Raji (cell line): ENCODE data around the gene TSPAN32.

ENCODE experiments used
- POLR2A ChIP-seq: IDR thresholded peaks from 2 replicates; pipeline ENCODE4 v1.6.1; 2011; ENCODE audit warnings: low read depth, low read length, control low read depth; ENCODE audit not compliant: insufficient read depth

TSPAN32 gene

GRCh38 chr11:2357246-2357645 is 55.4 kb downstream of the TSPAN32 start:
- TF ChIP-seq POLR2A: no peak

DNA sequence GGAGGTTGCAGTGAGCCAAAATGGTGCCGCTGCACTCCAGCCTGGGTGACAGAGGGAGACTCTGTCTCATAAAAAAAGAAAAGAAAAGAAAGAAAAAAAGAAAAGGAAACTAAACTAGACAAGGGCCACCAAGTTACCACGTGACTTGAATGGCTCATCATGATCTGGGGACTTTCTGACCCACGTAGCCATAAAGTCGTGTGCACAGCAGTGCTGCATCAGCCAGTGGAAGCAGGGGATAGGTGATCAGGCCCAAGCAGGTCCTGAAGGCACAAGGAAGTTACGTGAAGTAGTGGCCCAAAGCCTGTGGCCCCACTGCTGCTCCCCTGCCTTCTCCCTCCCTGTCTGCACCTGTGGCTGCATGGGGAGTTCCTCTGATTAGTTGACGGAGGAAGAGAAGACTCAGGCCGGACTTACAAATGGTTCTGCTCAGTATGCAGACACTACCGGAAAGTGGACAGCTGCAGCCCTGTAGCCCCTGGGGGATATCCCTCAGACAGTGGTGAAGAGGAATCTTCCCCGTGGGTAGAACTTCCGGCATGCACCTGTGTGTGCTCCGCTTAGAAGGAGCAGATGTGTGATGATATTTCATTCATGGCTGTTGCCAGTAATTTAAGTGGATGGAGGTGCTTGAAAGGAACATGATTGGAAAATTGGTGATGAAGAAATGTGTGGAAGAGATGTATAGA is 57.1 kb downstream of the TSPAN32 start:
- TF ChIP-seq POLR2A: no peak

DNA sequence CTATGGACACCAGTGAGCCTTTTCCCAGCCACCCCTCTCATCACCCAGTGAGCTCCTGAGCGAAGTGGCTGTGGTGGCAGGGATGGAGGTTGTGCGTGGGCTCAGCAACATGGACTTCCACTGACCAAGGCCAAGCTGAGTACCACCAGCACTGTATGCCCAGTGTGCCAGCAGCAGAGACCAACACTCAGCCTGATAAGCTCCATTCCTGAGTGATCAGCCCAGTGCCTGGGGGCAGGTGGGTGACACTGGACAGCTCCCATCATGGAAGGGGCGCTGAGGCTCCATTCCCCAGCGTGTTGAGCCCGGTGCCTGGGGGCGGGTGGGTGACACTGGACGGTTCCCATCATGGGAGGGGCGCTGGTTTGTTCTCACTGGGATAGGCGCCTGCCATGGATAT is 57.7 kb downstream of the TSPAN32 start:
- TF ChIP-seq POLR2A: no peak

GRCh38 chr11:2360081-2360642 is 58.3 kb downstream of the TSPAN32 start:
- TF ChIP-seq POLR2A: no peak

- TF ChIP-seq POLR2A: no peak
Observed at GRCh38 chr11:2361565-2361964, 59.8 kb downstream of the TSPAN32 start.

DNA sequence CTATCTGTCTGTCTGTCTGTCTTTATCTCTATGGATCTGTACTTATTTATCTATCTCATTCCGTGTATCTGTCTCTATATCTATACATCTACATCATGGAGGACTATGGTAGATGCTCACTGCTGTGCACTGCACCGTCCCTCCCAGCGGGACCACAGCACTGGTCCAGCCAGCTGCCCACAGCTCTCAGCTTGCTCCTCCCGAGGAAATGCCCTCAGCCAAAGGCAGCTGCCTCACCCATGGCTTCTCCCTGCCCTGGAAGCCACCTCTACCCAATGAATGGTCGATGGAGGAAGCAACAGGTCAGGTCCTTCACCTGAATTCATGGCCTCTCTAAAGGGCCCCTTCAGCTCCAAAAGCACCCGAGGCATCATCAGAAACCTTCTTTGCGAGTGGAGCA is 60.6 kb downstream of the TSPAN32 start:
- no peak for TF ChIP-seq POLR2A

- no peak for TF ChIP-seq POLR2A
Observed at GRCh38 chr11:2363130-2363529, 61.3 kb downstream of the TSPAN32 start.

DNA sequence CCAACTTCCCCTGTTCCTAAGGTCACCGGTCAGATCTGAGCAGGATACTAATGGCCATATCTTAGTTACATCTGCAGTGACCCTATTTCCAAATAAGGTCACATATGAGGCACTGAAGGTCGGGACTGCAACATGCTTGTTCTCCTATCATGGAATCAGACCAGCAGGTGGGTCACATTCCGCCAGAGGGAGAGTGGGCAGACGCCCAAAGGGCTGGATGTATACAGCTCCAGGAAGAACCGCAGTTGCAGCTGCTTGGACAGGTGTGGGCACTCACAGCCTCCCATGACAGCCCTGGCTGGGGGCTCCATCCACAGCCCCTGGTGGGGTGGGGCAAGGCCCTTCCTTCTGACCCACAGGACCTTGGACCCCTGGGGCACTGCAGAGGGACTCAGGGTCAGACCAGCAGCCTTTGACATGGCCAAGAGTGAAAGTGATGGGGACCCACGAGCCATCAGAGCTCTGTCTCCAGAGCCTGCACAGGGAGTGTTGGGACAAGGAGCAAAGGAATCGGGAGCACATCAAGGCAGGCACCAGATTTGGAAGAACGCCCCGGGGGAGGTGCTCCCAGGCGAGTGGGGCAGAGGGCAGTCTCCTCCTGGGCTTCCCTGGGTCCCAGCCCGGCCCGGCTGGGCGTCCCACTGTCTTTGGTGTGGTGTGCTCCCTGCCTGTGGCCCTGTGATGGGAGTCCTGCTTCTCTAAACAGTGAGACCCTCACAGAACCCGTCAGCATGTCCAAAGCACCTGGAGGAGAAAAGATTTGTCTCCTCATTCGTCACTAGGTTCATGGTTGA is 62.0 kb downstream of the TSPAN32 start:
- TF ChIP-seq POLR2A: no peak

DNA sequence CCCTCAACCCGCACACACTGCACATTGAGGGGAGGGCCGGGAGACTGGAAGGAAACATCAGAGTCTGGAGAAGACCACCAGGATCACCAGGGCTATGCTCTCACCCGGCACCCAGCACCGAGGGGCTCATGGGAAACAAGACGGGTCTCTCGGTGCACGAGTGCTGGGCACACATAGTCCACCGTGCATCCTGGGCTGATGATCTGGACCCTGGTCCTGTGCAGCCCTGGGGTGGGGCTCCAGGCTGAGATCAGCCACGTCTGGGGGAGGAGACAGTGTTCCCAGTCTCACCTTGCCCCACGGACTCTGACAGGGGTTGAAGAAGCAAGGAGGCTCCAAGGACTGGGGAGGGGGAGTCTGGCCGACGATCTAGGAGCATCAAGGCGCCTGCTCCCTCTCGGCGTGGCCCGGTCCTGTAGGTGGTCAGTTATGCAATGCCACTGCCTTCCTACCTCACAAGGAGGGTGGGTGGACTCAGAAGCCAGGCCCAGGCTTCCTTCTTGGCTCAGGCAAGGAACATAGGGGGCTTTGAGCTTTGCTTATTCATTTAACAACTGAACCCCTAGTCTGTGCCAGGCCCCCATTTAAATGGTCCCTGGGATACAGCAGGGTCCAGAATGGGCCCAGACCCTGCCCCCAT is 63.9 kb downstream of the TSPAN32 start:
- TF ChIP-seq POLR2A: no peak

GRCh38 chr11:2366276-2366675 is 64.5 kb downstream of the TSPAN32 start:
- TF ChIP-seq POLR2A: no peak

DNA sequence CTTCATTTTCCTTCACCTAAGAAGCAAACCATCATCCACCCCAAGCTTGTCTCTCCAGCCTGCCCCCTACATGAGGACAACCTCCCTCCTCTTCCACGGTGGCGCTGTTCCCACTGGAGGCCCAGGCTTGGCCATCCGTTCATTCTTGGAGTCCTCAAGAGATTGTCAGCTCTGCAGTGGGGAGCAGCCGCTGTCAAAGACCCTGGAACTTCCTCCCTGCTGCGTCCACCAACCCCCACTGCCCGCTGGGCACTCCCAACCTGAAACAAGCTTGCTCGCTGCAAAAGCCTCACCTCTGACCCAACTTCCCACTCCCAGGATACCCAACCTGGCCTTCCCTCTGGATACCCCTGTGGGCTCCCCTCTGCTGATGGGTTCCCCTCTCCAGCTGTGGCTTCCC is 64.9 kb downstream of the TSPAN32 start:
- TF ChIP-seq POLR2A: no peak

GRCh38 chr11:2367266-2368160 is 65.7 kb downstream of the TSPAN32 start:
- no peak for TF ChIP-seq POLR2A
